Astrocyte of the spinal cord (primary cell): ENCODE measurements around the gene MYT1.

Experiments used
- DNase-seq: peaks from one replicate; pipeline ENCODE4 v3.0.0; 2011; ENCODE audit warnings: low read depth, low spot score
- H3K4me3 ChIP-seq: 2 replicates; pipeline ENCODE4 v1.5.1; 2011; ENCODE audit warnings: low read depth, mild to moderate bottlenecking, low read length, moderate library complexity
- CTCF ChIP-seq: IDR thresholded peaks from 2 replicates; pipeline ENCODE4 v1.5.1; 2012; ENCODE audit warnings: low read depth, mild to moderate bottlenecking, low read length, inconsistent platforms
- in situ Hi-C: cut with HindIII; loops from 2 replicates; pipeline ENCODE4 v1.10.0; 2017; ENCODE audit warnings: low sequenced_read_pairs

The MYT1 gene

GRCh38 chr20:64155258-64156135, 8.8 kb upstream of the MYT1 start:
- TF ChIP-seq CTCF = no peak

GRCh38 chr20:64156136-64156885, 7.9 kb upstream of the MYT1 start:
- TF ChIP-seq CTCF = no peak
- H3K4me3 ChIP-seq = no peak overlapping the region
- in situ Hi-C loops = no loop called here
- no peak for DNase-seq

More at GRCh38 chr20:64155258-64156135, 8.8 kb upstream of the MYT1 start:
- H3K4me3 ChIP-seq = no peak overlapping the region
- DNase-seq = no peak
- in situ Hi-C loops = no loop called here

GRCh38 chr20:64156886-64157875, 7.1 kb upstream of the MYT1 start:
- no peak for DNase-seq
- in situ Hi-C loops = no loop called here
- no peak overlapping the region for H3K4me3 ChIP-seq
- TF ChIP-seq CTCF = no peak

GRCh38 chr20:64157878-64158277, 6.4 kb upstream of the MYT1 start:
- no peak overlapping the region for H3K4me3 ChIP-seq
- no peak for DNase-seq
- in situ Hi-C loops = no loop called here
- no peak for TF ChIP-seq CTCF

- no peak for TF ChIP-seq CTCF
- no peak overlapping the region for H3K4me3 ChIP-seq
- DNase-seq = no peak
- in situ Hi-C loops = no loop called here
These were observed 5.6 kb upstream of the MYT1 start for GRCh38 chr20:64158346-64159285.
